Endodermal cell (in vitro differentiated cells): Measurements from ENCODE around the gene CHRNE. TPM values are rescaled to one million over a fixed set of nuclear protein-coding genes. Genes with fewer than 3 reads are reported as not detected.

ENCODE experiments used
- DNase-seq: peaks from one replicate; pipeline ENCODE4 v3.0.0-alpha.2; 2017
- H3K27ac ChIP-seq: 2 replicates; pipeline ENCODE4 v1.5.1; 2013; ENCODE audit warnings: mild to moderate bottlenecking, low read depth, low read length, moderate library complexity
- H3K27me3 ChIP-seq: 2 replicates; pipeline ENCODE4 v1.6.1; 2013; ENCODE audit warnings: mild to moderate bottlenecking, low read length, moderate library complexity; ENCODE audit not compliant: insufficient read depth, control insufficient read depth, poor library complexity, severe bottlenecking
- H3K36me3 ChIP-seq: 2 replicates; pipeline ENCODE4 v1.7.0; 2013; ENCODE audit warnings: mild to moderate bottlenecking, low read length, moderate library complexity; ENCODE audit not compliant: control insufficient read depth, insufficient read depth
- H3K4me1 ChIP-seq: one replicate; pipeline ENCODE4 v1.7.0; 2013; ENCODE audit warnings: low read length; ENCODE audit not compliant: control insufficient read depth, insufficient read depth
- H3K4me3 ChIP-seq: 2 replicates; pipeline ENCODE4 v1.5.1; 2013; ENCODE audit warnings: mild to moderate bottlenecking, low read length, moderate library complexity
- H3K9ac ChIP-seq: 2 replicates; pipeline ENCODE4 v1.6.1; 2013; ENCODE audit warnings: mild to moderate bottlenecking, low read length, moderate library complexity; ENCODE audit not compliant: poor library complexity, severe bottlenecking; ENCODE audit errors: extremely low read depth
- H3K9me3 ChIP-seq: 2 replicates; pipeline ENCODE4 v1.6.1; 2013; ENCODE audit warnings: mild to moderate bottlenecking, low read length, moderate library complexity; ENCODE audit not compliant: control insufficient read depth
- H3K27ac Mint-ChIP-seq: 2 replicates; pipeline ENCODE4 v1.8.0; 2020; ENCODE audit warnings: mixed read lengths
- H3K27me3 Mint-ChIP-seq: 2 replicates; pipeline ENCODE4 v1.8.0; 2021; ENCODE audit warnings: mild to moderate bottlenecking, mixed read lengths; ENCODE audit not compliant: insufficient read depth
- H3K36me3 Mint-ChIP-seq: 2 replicates; pipeline ENCODE4 v1.8.0; 2020; ENCODE audit warnings: low read depth, mixed read lengths
- H3K4me1 Mint-ChIP-seq: 2 replicates; pipeline ENCODE4 v1.8.0; 2020; ENCODE audit warnings: mixed read lengths
- H3K4me3 Mint-ChIP-seq: 2 replicates; pipeline ENCODE4 v1.8.0; 2020; ENCODE audit warnings: mild to moderate bottlenecking, moderate library complexity, mixed read lengths
- H3K9me3 Mint-ChIP-seq: 2 replicates; pipeline ENCODE4 v1.8.0; 2020; ENCODE audit warnings: mild to moderate bottlenecking, mixed read lengths
- CTCF ChIP-seq: fragments of 200-600 bp; sonication (generic); conservative IDR thresholded peaks from 2 replicates; pipeline ENCODE4 v1.5.0; 2021; ENCODE audit warnings: antibody characterized with exemption, mild to moderate bottlenecking
- WGBS, 2 experiments: methylation state at CpG; one replicate each; pipeline versions ENCODE4 v1.1.5 to v1.1.7; 2013; ENCODE audit warnings: missing lambda C conversion rate in 2 of 2, mixed read lengths in 1 of 2; ENCODE audit not compliant: insufficient coverage in 1 of 2, insufficient read length in 1 of 2; 5-methylcytosine and 5-hydroxymethylcytosine counted together
- total RNA-seq, 2 donors: library from RNA; stranded (reverse); fragmentation: NEBNext Ultra II Directional in 1 of 2; extraction: Animal tissue kit (Norgen Biotek cat#: 25700) in 1 of 2; gene quantifications; 2 replicates in 1 of 2; 3 replicates in 1 of 2; pipeline ENCODE4 v1.2.1, GENCODE V29; 2021

CHRNE gene
- total RNA-seq, 2 donors from 2014 or later: 0.71 to 1.2 TPM

- H3K36me3 ChIP-seq: no peaks in the 10 kb centered on the region
- Mint-ChIP-seq H3K36me3 (no peaks in the 10 kb centered on the region), H3K27ac (no peak overlapping the region), H3K4me1 (peaks cover 6% of the 10 kb centered on the region), H3K4me3 (no peak overlapping the region), H3K27me3 (peaks cover 20% of the 10 kb centered on the region), H3K9me3 (no peaks in the 10 kb centered on the region)
- H3K4me3 ChIP-seq: no peak overlapping the region
- no peaks in the 10 kb centered on the region for H3K27me3 ChIP-seq
- no peak for DNase-seq
- 90 to 91% methylated on average over 3 to 8 of the region's 8 CpGs for WGBS, 2 experiments
- no peak overlapping the region for H3K9ac ChIP-seq
- no peaks in the 10 kb centered on the region for H3K9me3 ChIP-seq
- H3K27ac ChIP-seq: no peak overlapping the region
- H3K4me1 ChIP-seq: no peaks in the 10 kb centered on the region
- TF ChIP-seq CTCF: no peak
These were observed 358 bp downstream of the CHRNE start for GRCh38 chr17:4902540-4902939.

- WGBS, 2 experiments: 93 to 95% methylated on average over 28 to 48 of the region's 48 CpGs
- Mint-ChIP-seq H3K27me3 (peaks cover 20% of the 10 kb centered on the region), H3K9me3 (no peaks in the 10 kb centered on the region), H3K4me3 (no peak overlapping the region), H3K4me1 (peaks cover 6% of the 10 kb centered on the region), H3K27ac (no peak overlapping the region), H3K36me3 (peaks cover 6% of the 10 kb centered on the region)
- Histone ChIP-seq H3K9me3 (no peaks in the 10 kb centered on the region), H3K9ac (no peak overlapping the region), H3K4me1 (no peaks in the 10 kb centered on the region), H3K27ac (no peak overlapping the region), H3K27me3 (no peaks in the 10 kb centered on the region), H3K36me3 (no peaks in the 10 kb centered on the region), H3K4me3 (no peak overlapping the region)
- DNase-seq: peak; percentile 51
- no peak for TF ChIP-seq CTCF
These were observed 1.1 kb downstream of the CHRNE start for GRCh38 chr17:4901648-4902344.

GRCh38 chr17:4901108-4901647 is 1.7 kb downstream of the CHRNE start:
- H3K9me3 ChIP-seq: no peaks in the 10 kb centered on the region
- 96 to 98% methylated on average over 29 to 37 of the region's 37 CpGs for WGBS, 2 experiments
- peak overlapping the region; percentile 68 for H3K4me3 Mint-ChIP-seq
- no peak for TF ChIP-seq CTCF
- H3K9me3 Mint-ChIP-seq: no peaks in the 10 kb centered on the region
- peaks cover 7% of the 10 kb centered on the region for H3K36me3 Mint-ChIP-seq
- H3K27me3 Mint-ChIP-seq: peaks cover 20% of the 10 kb centered on the region
- H3K27me3 ChIP-seq: no peaks in the 10 kb centered on the region
- peaks cover 6% of the 10 kb centered on the region for H3K4me1 Mint-ChIP-seq
- H3K4me3 ChIP-seq: no peak overlapping the region
- no peaks in the 10 kb centered on the region for H3K4me1 ChIP-seq
- no peaks in the 10 kb centered on the region for H3K36me3 ChIP-seq
- no peak for DNase-seq
- H3K27ac Mint-ChIP-seq: no peak overlapping the region
- no peak overlapping the region for H3K9ac ChIP-seq
- no peak overlapping the region for H3K27ac ChIP-seq
